Measurements from ENCODE around the gene SLC7A11. TPM values are rescaled to one million over a fixed set of nuclear protein-coding genes. Genes with fewer than 3 reads are reported as not detected.

The SLC7A11 gene
- total RNA-seq, result 1 to 10 TPM in 5 of 6 donors, under 1 TPM in 1; 0.77 to 9.6 (median 2.1) TPM

DNA sequence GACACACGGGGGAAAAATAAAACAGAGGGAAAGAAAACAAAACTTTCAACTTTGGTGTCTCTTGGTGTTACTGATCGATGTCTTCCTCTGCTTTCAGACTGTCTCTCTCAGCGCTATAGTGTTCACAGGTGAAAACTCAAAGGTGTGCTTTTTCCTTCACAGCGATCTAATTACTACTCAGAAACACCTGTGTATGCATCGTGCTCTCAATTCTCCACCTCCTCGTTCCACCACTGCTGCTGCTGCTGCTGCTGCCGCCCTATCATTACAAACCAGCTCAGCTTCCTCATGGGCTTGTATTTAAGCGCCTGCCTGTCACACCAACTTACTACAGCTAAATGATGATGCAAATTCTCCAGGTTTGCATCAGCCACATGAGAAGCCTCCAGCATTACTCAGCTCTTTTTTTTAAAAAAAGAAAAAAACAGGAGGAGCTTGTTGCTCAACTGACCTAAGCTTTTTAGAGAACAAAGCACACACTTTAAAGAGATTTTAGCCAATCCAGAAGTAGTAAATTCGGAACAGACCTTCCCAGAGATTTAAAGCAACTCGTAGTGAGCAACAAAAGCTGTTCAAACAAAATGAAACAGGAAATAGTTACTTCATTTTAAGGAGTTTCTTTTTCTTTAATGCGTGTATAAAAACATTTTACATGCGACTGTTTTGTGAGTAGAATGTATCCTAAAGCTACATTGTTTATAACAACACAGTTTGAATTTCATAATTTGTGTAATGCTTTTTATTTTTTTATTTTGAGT is at the start of gene SLC7A11:
Gene SLC7A11, minus strand, starts transcription at position 274 of the 758 bp plus-strand sequence. CDS start 280 bp downstream, outside the sequence.
- peak within 1 kb of the TSS; percentile 53 to 77 (median 70) for H3K27ac ChIP-seq
- no peaks in the 10 kb centered on the region for H3K9me3 ChIP-seq
- DNase-seq, result peak in 1 of 2 donors; percentile 88
- no peaks in the 10 kb centered on the region for H3K36me3 ChIP-seq
- 16% methylated on average over 12 of the region's 12 CpGs for WGBS, 2 donors
- no peaks in the 10 kb centered on the region for H3K27me3 ChIP-seq
- H3K4me3 ChIP-seq, result peak within 1 kb of the TSS in 3 of 4 donors; percentile 15 to 36 (median 20)
- peak; percentile 96 for ATAC-seq (ENCODE audit: low FRiP score in 2 of 2)
- H3K4me1 ChIP-seq, result peaks cover 0 to 14% (median 5%) of the 10 kb centered on the region in 4 donors
- peak in 2 of 4 donors; percentile 24 to 67 for TF ChIP-seq EP300 (IDR thresholded peaks at IDR 0.05)
- TF ChIP-seq POLR2A (IDR thresholded peaks at IDR 0.05), result peak in 2 of 4 donors; percentile 52 to 74
- peak; percentile 68 to 92 for TF ChIP-seq POLR2AphosphoS5 (IDR thresholded peaks at IDR 0.05)
- TF ChIP-seq, protein P1, sequence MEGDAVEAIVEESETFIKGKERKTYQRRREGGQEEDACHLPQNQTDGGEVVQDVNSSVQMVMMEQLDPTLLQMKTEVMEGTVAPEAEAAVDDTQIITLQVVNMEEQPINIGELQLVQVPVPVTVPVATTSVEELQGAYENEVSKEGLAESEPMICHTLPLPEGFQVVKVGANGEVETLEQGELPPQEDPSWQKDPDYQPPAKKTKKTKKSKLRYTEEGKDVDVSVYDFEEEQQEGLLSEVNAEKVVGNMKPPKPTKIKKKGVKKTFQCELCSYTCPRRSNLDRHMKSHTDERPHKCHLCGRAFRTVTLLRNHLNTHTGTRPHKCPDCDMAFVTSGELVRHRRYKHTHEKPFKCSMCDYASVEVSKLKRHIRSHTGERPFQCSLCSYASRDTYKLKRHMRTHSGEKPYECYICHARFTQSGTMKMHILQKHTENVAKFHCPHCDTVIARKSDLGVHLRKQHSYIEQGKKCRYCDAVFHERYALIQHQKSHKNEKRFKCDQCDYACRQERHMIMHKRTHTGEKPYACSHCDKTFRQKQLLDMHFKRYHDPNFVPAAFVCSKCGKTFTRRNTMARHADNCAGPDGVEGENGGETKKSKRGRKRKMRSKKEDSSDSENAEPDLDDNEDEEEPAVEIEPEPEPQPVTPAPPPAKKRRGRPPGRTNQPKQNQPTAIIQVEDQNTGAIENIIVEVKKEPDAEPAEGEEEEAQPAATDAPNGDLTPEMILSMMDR (IDR thresholded peaks at IDR 0.05), result peak in 3 of 6 experiments; percentile 19 to 35 (median 27)

GRCh38 chr4:138291431-138291830 is 49.3 kb upstream of the SLC7A11 start:
- TF ChIP-seq POLR2A (IDR thresholded peaks at IDR 0.05), result no peak
- no peak for TF ChIP-seq EP300 (IDR thresholded peaks at IDR 0.05)
- TF ChIP-seq, protein P1 (IDR thresholded peaks at IDR 0.05), result no peak
- TF ChIP-seq POLR2AphosphoS5 (IDR thresholded peaks at IDR 0.05), result no peak
- WGBS, 2 donors, result 88 to 94% methylated on average over 3 of the region's 3 CpGs
- Histone ChIP-seq H3K4me1 (no peaks in the 10 kb centered on the region), H3K36me3 (no peaks in the 10 kb centered on the region), H3K27me3 (no peaks in the 10 kb centered on the region), H3K9me3 (no peaks in the 10 kb centered on the region), H3K27ac (no peak overlapping the region), H3K4me3 (no peak overlapping the region)
- DNase-seq (no peak), ATAC-seq (ENCODE audit: low FRiP score in 2 of 2) (no peak)

DNA sequence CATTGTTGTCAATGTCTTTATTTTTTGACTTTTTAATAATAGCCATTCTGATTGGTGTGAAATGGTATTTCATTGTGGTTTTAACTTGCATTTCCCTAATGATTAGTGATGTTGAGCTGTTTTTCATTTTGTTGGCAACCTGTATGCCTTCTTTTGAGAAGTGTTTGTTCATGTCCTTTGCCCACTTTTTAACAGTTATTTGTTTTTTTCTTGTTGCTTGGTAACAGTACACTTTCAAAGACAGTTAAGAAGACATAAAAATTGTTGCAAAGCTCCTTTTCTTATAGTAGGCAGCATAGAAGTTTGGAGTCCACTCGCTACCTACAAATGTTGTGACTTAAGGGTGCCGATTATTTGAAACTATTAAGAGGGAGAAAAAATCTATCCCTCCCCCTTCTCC is 48.7 kb upstream of the SLC7A11 start:
- Histone ChIP-seq H3K27ac (no peak overlapping the region), H3K36me3 (no peaks in the 10 kb centered on the region), H3K4me3 (no peak overlapping the region), H3K27me3 (no peaks in the 10 kb centered on the region), H3K9me3 (no peaks in the 10 kb centered on the region), H3K4me1 (no peaks in the 10 kb centered on the region)
- no peak for ATAC-seq (ENCODE audit: low FRiP score in 2 of 2)
- TF ChIP-seq, protein P1 (IDR thresholded peaks at IDR 0.05), result no peak
- TF ChIP-seq POLR2A (IDR thresholded peaks at IDR 0.05), result no peak
- TF ChIP-seq EP300 (IDR thresholded peaks at IDR 0.05), result no peak
- TF ChIP-seq POLR2AphosphoS5 (IDR thresholded peaks at IDR 0.05), result no peak
- DNase-seq, result no peak
- WGBS, 2 donors, result 57 to 83% methylated on average over 2 of the region's 2 CpGs

DNA sequence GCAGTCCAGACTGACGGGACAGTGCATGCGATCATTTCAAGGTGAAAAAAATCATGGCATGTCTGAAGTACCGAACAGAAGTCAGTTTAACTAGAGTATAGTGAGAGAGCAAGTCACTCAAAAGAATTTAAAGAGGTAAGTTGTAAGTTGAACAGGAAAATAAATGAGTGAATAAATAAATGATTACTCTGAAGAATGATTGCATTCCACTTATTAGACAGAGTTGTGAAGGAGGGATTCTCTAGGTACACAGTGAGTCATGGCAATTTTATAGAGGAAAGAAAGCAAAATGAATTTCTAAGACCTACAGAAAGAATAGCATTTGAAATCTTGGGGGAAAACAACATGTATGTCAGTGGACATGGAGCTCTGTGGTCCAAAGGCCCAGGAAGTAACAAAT is 37.1 kb upstream of the SLC7A11 start:
- no peak for TF ChIP-seq EP300 (IDR thresholded peaks at IDR 0.05)
- TF ChIP-seq, protein P1 (IDR thresholded peaks at IDR 0.05), result no peak
- no peak for TF ChIP-seq POLR2AphosphoS5 (IDR thresholded peaks at IDR 0.05)
- 90 to 92% methylated on average over 3 of the region's 3 CpGs for WGBS, 2 donors
- no peaks in the 10 kb centered on the region for H3K4me1 ChIP-seq
- no peak overlapping the region for H3K4me3 ChIP-seq
- no peak overlapping the region for H3K27ac ChIP-seq
- H3K9me3 ChIP-seq, result no peaks in the 10 kb centered on the region
- DNase-seq (no peak), ATAC-seq (ENCODE audit: low FRiP score in 2 of 2) (no peak)
- H3K36me3 ChIP-seq, result no peaks in the 10 kb centered on the region
- H3K27me3 ChIP-seq, result no peaks in the 10 kb centered on the region
